NCI-H2029 treated with DMSO at 0.1 percent for 48 hours (cell line): ENCODE data around the gene RAE1.

Experiments used
- DNase-seq: peaks from one replicate; lab custom pipeline; 2025; lab: John Stamatoyannopoulos, UW

The RAE1 gene

GRCh38 chr20:57372157-57372556 is 21.1 kb downstream of the RAE1 start:
- no peak for DNase-seq

- DNase-seq = no peak
Measured at GRCh38 chr20:57372581-57373350, 21.7 kb downstream of the RAE1 start.

GRCh38 chr20:57374343-57374930 is 23.4 kb downstream of the RAE1 start:
- no peak for DNase-seq

- no peak for DNase-seq
Measured at GRCh38 chr20:57374931-57375651, 24.0 kb downstream of the RAE1 start.

GRCh38 chr20:57375652-57376230 is 24.7 kb downstream of the RAE1 start:
- no peak for DNase-seq

GRCh38 chr20:57377350-57377749 is 26.3 kb downstream of the RAE1 start:
- no peak for DNase-seq

- no peak for DNase-seq
Measured at GRCh38 chr20:57378107-57378506, 27.1 kb downstream of the RAE1 start.

- DNase-seq = no peak
Measured at GRCh38 chr20:57378646-57379262, 27.7 kb downstream of the RAE1 start.

- DNase-seq = no peak
Measured at GRCh38 chr20:57379263-57379647, 28.2 kb downstream of the RAE1 start.

GRCh38 chr20:57380081-57380750 is 29.2 kb downstream of the RAE1 start:
- no peak for DNase-seq

- peak; percentile 52 for DNase-seq
Measured at GRCh38 chr20:57381596-57382503, 30.8 kb downstream of the RAE1 start.

GRCh38 chr20:57382516-57382915 is 31.5 kb downstream of the RAE1 start:
- DNase-seq = no peak

GRCh38 chr20:57383447-57384347 is 32.6 kb downstream of the RAE1 start:
- peak; percentile 49 for DNase-seq

- DNase-seq = no peak
Measured at GRCh38 chr20:57384486-57384885, 33.4 kb downstream of the RAE1 start.

GRCh38 chr20:57384953-57385761 is 34.1 kb downstream of the RAE1 start:
- no peak for DNase-seq

- no peak for DNase-seq
Measured at GRCh38 chr20:57385940-57386339, 34.9 kb downstream of the RAE1 start.

- no peak for DNase-seq
Measured at GRCh38 chr20:57386762-57387161, 35.7 kb downstream of the RAE1 start.

GRCh38 chr20:57387463-57387862 is 36.4 kb downstream of the RAE1 start:
- DNase-seq = no peak

GRCh38 chr20:57387945-57388371 is 36.9 kb downstream of the RAE1 start:
- no peak for DNase-seq
